22Rv1 (cell line): ENCODE measurements around the gene TRUB1.
"Not testable (repeated sequence)": the region's sequence is repeated elsewhere in the genome, so short reads cannot be mapped to it uniquely, and the experiment has no call there.

ENCODE experiments used
- H3K27ac ChIP-seq: fragments of 450-650 bp; 2 replicates; pipeline ENCODE4 v1.5.1; 2017
- ZFX ChIP-seq: fragments of 450-650 bp; IDR thresholded peaks from 2 replicates; pipeline ENCODE4 v1.6.1; 2017; ENCODE audit warnings: antibody characterized with exemption, borderline replicate concordance
- TF ChIP-seq, protein P1 (sequence below): fragments of 450-650 bp; IDR thresholded peaks from 2 replicates; pipeline ENCODE4 v1.5.1; 2017; ENCODE audit warnings: mild to moderate bottlenecking

The TRUB1 gene

DNA sequence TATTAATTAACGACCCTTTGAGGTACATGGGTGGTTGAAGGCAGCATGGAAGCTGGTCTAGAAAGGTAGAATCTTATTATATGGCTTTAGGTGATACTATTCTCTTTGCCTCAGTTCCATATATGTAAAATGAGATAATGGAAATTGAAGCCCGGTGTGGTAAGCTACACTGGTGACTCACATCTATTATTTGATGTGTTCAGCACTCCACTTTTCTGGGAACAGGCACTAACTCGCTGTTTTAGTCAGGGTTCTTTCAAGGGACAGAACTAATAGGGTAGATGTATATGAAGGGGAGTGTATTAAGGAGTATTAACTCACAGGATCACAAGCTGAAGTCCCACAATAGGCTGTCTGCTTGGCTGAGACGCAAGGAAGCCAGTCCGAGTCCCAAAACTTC, 4.4 kb upstream of the TRUB1 start:
- TF ChIP-seq, protein P1, sequence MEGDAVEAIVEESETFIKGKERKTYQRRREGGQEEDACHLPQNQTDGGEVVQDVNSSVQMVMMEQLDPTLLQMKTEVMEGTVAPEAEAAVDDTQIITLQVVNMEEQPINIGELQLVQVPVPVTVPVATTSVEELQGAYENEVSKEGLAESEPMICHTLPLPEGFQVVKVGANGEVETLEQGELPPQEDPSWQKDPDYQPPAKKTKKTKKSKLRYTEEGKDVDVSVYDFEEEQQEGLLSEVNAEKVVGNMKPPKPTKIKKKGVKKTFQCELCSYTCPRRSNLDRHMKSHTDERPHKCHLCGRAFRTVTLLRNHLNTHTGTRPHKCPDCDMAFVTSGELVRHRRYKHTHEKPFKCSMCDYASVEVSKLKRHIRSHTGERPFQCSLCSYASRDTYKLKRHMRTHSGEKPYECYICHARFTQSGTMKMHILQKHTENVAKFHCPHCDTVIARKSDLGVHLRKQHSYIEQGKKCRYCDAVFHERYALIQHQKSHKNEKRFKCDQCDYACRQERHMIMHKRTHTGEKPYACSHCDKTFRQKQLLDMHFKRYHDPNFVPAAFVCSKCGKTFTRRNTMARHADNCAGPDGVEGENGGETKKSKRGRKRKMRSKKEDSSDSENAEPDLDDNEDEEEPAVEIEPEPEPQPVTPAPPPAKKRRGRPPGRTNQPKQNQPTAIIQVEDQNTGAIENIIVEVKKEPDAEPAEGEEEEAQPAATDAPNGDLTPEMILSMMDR, result no peak
- no peak for TF ChIP-seq ZFX
- no peak overlapping the region for H3K27ac ChIP-seq

DNA sequence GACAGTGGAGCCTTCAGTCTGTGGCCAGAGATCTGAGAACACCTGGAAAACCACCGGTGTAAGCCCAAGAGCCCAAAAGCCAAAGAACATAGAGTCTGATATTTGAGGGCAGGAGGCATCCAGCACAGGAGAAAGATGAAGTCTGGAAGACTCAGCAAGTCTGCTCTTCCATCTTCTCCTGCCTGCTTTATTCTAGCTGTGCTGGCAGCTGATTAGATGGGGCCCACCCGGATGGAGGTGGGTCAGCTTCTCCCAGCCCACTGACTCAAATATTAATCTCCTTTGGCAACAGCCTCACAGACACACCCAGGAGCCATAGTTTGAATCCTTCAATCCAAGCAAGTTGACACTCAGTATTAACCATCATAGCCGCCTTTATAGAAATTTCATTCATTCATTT, 4.0 kb upstream of the TRUB1 start:
- not testable (repeated sequence) for H3K27ac ChIP-seq

DNA sequence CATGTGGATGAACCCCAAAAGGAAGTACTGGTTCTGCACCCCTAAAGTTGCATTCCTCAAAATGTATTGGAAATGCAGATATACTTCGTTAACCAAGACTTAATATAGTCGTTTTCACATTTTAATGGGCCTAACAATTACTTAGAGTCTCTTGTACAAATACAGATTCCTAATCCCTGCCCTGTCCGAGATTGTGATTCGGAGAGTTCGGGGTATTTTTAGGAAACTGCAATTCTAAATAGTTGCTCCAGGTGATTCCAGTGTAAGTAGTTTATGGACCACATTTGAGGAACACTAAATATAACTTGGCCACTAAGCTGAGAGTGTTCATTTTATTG, 830 bp downstream of the TRUB1 start:
- no peak for TF ChIP-seq ZFX
- TF ChIP-seq, protein P1, result no peak
- H3K27ac ChIP-seq, result peak overlapping the region; percentile 66

DNA sequence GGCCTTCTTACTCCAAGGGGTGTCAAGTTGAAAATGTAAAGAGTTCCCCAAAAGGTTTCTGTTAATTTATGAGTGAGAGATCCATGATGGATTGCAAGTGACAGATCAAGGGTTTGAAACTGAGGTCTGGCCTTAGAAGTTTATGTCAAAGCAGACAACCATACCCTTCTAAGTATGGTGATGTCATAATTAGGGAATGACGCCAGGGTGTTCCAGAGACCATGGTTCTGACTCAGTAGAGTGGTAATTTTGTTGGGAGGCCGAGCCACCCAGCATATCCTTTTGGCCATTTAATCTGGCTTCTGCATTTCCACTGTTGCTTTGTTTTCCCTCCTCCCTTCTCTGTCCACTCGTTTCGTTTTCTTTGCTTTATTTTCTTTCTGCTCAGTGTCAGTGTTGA, 2.7 kb downstream of the TRUB1 start:
- no peak overlapping the region for H3K27ac ChIP-seq
- TF ChIP-seq, protein P1, result no peak
- TF ChIP-seq ZFX, result no peak

DNA sequence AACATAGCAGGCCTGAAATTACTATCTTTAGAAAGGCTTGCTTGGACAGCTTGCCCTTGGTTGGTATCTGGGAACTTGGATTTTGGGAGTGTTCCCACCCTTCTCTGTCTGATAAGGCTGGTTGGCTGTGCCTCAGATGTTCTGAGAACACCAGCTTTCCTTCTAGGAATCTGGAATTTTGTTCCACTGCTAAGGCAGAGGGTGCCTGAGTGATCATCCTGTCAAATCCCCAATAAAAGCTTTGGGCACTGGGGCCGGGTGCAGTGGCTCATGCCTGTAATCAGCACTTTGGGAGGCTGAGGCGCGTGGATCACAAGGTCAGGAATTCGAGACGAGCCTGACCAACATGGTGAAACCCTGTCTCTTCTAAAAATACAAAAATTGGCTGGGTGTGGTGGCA, 5.0 kb downstream of the TRUB1 start:
- TF ChIP-seq ZFX, result no peak
- TF ChIP-seq, protein P1, result no peak
- H3K27ac ChIP-seq, result no peak overlapping the region

DNA sequence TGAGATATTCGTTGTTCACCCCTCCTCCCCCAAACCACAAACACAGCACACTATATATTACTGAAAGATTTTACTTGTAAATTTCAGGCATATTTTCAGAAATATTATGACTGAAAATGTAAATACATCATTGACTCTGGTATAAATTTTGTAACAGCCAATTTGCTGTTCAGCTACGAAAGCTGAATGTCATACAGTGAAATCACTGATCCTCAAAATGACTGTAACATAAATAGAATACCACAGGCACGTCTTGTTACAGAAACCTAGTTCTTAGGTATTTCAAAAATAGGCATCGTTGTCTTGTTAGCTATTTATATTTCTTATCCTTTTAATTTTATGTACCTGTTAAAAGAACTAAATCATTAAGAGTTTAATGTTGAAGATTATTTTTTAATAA, 15.1 kb downstream of the TRUB1 start:
- no peak for TF ChIP-seq ZFX
- H3K27ac ChIP-seq, result no peak overlapping the region

DNA sequence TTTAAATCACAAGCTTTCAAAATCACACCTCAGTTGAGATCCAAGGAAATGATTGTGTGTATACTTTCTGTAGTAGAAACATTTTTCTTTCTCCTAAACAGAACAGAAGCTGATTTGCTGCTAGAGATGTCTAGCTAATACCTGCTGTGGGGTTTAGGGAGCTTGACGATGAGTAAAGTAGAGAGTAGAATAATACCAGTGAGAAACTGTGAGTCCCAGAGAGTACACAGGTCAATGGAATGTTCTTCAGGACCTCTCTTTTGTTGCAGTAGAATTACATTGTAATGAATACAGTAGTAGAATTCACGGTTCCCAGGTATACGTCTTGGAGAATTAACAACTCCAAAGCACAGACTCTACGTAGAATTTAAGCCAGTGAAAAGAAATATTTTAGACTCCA, 18.0 kb downstream of the TRUB1 start:
- H3K27ac ChIP-seq, result no peak overlapping the region
- no peak for TF ChIP-seq ZFX
- TF ChIP-seq, protein P1, result no peak

DNA sequence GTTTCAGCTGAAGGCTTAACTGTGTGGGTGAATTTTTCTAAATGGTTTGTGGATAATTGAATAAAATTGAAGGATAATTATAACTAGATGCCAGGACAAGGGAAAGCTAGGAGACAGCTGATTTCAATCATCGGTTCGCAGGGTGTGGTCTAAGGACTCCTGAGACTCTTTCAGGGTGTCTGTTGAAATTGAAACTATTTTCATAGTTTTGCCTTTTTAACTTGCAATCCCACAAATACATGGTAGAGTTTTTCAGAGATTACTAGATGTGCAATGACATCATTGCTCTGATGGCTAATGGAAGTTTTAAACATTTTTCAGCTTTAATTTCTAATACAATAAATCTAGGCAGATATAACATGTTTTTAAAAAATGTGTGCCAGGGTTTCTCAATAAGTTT, 18.5 kb downstream of the TRUB1 start:
- TF ChIP-seq ZFX, result no peak
- TF ChIP-seq, protein P1, result no peak

DNA sequence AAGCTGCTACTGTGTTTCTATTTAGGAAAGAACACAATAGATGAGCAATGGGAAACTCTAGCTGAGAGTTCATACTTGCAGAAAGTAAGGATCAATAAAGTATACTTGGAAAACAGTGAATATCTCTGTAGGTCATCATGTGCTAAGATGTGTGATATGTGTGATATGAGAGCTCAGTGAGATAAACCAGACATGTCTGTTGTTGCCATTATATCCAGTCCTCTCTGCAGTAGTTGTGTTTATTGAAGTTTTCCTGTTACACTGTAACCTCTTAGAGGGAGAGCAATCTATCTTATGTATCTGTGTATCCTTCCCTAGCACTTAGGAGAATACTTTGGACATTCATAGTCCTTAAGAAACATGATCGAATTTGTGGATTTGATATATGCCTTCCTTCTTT, 19.1 kb downstream of the TRUB1 start:
- TF ChIP-seq, protein P1, result no peak
- no peak for TF ChIP-seq ZFX
- no peak overlapping the region for H3K27ac ChIP-seq

More for the DNA sequence above, 18.5 kb downstream of the TRUB1 start:
- H3K27ac ChIP-seq, result no peak overlapping the region
